ENCODE data around the gene WNT10A. TPM values are rescaled to one million over a fixed set of nuclear protein-coding genes. Genes with fewer than 3 reads are reported as not detected.
A peak's percentile ranks its signal among the peaks of the same experiment; 100 is the strongest.

The WNT10A gene
- total and polyA plus RNA-seq, 9 of the 15 experiments (the other 6 are each of a cell fraction or from before 2014, with no cell fraction given), result not detected

DNA sequence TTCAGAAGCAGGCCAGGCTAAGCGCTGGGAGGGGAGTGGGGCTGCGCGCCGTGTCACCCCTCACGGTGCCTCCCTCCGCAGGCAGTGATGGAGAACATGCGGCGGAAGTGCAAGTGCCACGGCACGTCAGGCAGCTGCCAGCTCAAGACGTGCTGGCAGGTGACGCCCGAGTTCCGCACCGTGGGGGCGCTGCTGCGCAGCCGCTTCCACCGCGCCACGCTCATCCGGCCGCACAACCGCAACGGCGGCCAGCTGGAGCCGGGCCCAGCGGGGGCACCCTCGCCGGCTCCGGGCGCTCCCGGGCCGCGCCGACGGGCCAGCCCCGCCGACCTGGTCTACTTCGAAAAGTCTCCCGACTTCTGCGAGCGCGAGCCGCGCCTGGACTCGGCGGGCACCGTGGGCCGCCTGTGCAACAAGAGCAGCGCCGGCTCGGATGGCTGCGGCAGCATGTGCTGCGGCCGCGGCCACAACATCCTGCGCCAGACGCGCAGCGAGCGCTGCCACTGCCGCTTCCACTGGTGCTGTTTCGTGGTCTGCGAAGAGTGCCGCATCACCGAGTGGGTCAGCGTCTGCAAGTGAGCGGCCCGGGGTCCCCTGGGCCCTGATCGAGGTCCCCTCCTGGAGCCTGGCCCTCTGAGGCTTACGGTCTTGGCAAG, 12.2 kb downstream of the WNT10A start (continued):
- TF ChIP-seq, protein P1, sequence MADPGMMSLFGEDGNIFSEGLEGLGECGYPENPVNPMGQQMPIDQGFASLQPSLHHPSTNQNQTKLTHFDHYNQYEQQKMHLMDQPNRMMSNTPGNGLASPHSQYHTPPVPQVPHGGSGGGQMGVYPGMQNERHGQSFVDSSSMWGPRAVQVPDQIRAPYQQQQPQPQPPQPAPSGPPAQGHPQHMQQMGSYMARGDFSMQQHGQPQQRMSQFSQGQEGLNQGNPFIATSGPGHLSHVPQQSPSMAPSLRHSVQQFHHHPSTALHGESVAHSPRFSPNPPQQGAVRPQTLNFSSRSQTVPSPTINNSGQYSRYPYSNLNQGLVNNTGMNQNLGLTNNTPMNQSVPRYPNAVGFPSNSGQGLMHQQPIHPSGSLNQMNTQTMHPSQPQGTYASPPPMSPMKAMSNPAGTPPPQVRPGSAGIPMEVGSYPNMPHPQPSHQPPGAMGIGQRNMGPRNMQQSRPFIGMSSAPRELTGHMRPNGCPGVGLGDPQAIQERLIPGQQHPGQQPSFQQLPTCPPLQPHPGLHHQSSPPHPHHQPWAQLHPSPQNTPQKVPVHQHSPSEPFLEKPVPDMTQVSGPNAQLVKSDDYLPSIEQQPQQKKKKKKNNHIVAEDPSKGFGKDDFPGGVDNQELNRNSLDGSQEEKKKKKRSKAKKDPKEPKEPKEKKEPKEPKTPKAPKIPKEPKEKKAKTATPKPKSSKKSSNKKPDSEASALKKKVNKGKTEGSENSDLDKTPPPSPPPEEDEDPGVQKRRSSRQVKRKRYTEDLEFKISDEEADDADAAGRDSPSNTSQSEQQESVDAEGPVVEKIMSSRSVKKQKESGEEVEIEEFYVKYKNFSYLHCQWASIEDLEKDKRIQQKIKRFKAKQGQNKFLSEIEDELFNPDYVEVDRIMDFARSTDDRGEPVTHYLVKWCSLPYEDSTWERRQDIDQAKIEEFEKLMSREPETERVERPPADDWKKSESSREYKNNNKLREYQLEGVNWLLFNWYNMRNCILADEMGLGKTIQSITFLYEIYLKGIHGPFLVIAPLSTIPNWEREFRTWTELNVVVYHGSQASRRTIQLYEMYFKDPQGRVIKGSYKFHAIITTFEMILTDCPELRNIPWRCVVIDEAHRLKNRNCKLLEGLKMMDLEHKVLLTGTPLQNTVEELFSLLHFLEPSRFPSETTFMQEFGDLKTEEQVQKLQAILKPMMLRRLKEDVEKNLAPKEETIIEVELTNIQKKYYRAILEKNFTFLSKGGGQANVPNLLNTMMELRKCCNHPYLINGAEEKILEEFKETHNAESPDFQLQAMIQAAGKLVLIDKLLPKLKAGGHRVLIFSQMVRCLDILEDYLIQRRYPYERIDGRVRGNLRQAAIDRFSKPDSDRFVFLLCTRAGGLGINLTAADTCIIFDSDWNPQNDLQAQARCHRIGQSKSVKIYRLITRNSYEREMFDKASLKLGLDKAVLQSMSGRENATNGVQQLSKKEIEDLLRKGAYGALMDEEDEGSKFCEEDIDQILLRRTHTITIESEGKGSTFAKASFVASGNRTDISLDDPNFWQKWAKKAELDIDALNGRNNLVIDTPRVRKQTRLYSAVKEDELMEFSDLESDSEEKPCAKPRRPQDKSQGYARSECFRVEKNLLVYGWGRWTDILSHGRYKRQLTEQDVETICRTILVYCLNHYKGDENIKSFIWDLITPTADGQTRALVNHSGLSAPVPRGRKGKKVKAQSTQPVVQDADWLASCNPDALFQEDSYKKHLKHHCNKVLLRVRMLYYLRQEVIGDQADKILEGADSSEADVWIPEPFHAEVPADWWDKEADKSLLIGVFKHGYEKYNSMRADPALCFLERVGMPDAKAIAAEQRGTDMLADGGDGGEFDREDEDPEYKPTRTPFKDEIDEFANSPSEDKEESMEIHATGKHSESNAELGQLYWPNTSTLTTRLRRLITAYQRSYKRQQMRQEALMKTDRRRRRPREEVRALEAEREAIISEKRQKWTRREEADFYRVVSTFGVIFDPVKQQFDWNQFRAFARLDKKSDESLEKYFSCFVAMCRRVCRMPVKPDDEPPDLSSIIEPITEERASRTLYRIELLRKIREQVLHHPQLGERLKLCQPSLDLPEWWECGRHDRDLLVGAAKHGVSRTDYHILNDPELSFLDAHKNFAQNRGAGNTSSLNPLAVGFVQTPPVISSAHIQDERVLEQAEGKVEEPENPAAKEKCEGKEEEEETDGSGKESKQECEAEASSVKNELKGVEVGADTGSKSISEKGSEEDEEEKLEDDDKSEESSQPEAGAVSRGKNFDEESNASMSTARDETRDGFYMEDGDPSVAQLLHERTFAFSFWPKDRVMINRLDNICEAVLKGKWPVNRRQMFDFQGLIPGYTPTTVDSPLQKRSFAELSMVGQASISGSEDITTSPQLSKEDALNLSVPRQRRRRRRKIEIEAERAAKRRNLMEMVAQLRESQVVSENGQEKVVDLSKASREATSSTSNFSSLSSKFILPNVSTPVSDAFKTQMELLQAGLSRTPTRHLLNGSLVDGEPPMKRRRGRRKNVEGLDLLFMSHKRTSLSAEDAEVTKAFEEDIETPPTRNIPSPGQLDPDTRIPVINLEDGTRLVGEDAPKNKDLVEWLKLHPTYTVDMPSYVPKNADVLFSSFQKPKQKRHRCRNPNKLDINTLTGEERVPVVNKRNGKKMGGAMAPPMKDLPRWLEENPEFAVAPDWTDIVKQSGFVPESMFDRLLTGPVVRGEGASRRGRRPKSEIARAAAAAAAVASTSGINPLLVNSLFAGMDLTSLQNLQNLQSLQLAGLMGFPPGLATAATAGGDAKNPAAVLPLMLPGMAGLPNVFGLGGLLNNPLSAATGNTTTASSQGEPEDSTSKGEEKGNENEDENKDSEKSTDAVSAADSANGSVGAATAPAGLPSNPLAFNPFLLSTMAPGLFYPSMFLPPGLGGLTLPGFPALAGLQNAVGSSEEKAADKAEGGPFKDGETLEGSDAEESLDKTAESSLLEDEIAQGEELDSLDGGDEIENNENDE (IDR thresholded peaks at IDR 0.05; ENCODE audit: low read depth, low read length), result no peak
- TF ChIP-seq L3MBTL2 (IDR thresholded peaks at IDR 0.05) (0 out of 2 replicates have a peak, but pooled peaks have one; percentile 20), CHCHD3 (CRISPR knock-in tag; IDR thresholded peaks at IDR 0.05) (no peak), ZNF75A (CRISPR knock-in tag; IDR thresholded peaks at IDR 0.05) (no peak), CREM (IDR thresholded peaks at IDR 0.05; ENCODE audit: low read depth) (peak; percentile 16; the same call in 1 of the 2 replicates), ZBTB1 (CRISPR knock-in tag; IDR thresholded peaks at IDR 0.05; ENCODE audit: borderline replicate concordance, low read depth) (peak; percentile 96), PRMT5 (CRISPR knock-in tag; IDR thresholded peaks at IDR 0.05) (no peak), SPI1 (IDR thresholded peaks at IDR 0.05; ENCODE audit: borderline replicate concordance, low read depth, low read length) (no peak), CXXC5 (CRISPR knock-in tag; IDR thresholded peaks at IDR 0.05) (peak; percentile 52; the same call in 1 of the 2 replicates), HNRNPLL (IDR thresholded peaks at IDR 0.05; ENCODE audit: low read depth, low read length, poor library complexity, severe bottlenecking) (peak; percentile 45)
- TF ChIP-seq, protein P2, sequence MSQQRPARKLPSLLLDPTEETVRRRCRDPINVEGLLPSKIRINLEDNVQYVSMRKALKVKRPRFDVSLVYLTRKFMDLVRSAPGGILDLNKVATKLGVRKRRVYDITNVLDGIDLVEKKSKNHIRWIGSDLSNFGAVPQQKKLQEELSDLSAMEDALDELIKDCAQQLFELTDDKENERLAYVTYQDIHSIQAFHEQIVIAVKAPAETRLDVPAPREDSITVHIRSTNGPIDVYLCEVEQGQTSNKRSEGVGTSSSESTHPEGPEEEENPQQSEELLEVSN (IDR thresholded peaks at IDR 0.05; ENCODE audit: borderline replicate concordance in 1 of 2, extremely low read depth in 1 of 2, insufficient read depth in 1 of 2, insufficient read length in 1 of 2, low read depth in 1 of 2, low read length in 1 of 2, poor library complexity in 1 of 2, severe bottlenecking in 1 of 2), result peak in 1 of 2 experiments; percentile 41
- TF ChIP-seq, protein P3, sequence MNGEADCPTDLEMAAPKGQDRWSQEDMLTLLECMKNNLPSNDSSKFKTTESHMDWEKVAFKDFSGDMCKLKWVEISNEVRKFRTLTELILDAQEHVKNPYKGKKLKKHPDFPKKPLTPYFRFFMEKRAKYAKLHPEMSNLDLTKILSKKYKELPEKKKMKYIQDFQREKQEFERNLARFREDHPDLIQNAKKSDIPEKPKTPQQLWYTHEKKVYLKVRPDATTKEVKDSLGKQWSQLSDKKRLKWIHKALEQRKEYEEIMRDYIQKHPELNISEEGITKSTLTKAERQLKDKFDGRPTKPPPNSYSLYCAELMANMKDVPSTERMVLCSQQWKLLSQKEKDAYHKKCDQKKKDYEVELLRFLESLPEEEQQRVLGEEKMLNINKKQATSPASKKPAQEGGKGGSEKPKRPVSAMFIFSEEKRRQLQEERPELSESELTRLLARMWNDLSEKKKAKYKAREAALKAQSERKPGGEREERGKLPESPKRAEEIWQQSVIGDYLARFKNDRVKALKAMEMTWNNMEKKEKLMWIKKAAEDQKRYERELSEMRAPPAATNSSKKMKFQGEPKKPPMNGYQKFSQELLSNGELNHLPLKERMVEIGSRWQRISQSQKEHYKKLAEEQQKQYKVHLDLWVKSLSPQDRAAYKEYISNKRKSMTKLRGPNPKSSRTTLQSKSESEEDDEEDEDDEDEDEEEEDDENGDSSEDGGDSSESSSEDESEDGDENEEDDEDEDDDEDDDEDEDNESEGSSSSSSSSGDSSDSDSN (IDR thresholded peaks at IDR 0.05; ENCODE audit: borderline replicate concordance in 1 of 2, low read depth in 2 of 2, low read length in 2 of 2), result peak; percentile 58 to 83; a peak in 2 of 4 replicates

Measured in K562 (cell line).